Measurements from ENCODE around the gene KRT24. TPM values are rescaled to one million over a fixed set of nuclear protein-coding genes. Genes with fewer than 3 reads are reported as not detected.

Gene KRT24
- total RNA-seq, 2 donors from 2014 or later, result not detected

DNA sequence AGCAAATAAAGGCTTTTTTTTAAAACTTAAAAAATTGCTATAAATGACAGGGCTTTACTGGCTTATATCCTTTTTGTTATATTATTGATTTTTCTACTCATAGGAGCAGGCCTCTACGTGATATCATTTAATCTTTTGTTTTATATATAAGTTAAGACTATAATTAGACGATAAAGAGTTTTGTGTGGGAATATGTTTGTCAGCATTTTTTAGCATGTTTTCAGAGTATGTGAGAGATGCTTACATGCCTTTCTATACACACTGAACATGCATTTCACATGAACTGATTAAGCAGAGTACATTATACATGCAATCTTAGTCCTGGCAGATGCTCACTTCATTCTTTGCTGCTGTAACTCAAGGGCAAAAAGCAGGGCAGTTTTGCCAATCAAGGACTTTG, 30.9 kb downstream of the KRT24 start:
- Histone ChIP-seq H3K27me3 (replicated peaks; ENCODE audit: insufficient read depth) (no peaks in the 10 kb centered on the region), H3K4me1 (replicated peaks) (no peaks in the 10 kb centered on the region), H3K27ac (no peak overlapping the region), H3K36me3 (no peaks in the 10 kb centered on the region), H3K9me3 (no peaks in the 10 kb centered on the region), H3K4me3 (no peak overlapping the region)
- TF ChIP-seq, protein P1, sequence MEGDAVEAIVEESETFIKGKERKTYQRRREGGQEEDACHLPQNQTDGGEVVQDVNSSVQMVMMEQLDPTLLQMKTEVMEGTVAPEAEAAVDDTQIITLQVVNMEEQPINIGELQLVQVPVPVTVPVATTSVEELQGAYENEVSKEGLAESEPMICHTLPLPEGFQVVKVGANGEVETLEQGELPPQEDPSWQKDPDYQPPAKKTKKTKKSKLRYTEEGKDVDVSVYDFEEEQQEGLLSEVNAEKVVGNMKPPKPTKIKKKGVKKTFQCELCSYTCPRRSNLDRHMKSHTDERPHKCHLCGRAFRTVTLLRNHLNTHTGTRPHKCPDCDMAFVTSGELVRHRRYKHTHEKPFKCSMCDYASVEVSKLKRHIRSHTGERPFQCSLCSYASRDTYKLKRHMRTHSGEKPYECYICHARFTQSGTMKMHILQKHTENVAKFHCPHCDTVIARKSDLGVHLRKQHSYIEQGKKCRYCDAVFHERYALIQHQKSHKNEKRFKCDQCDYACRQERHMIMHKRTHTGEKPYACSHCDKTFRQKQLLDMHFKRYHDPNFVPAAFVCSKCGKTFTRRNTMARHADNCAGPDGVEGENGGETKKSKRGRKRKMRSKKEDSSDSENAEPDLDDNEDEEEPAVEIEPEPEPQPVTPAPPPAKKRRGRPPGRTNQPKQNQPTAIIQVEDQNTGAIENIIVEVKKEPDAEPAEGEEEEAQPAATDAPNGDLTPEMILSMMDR (IDR thresholded peaks at IDR 0.05), result no peak
- TF ChIP-seq POLR2A (IDR thresholded peaks at IDR 0.05) (no peak), POLR2AphosphoS5 (IDR thresholded peaks at IDR 0.05) (no peak)
- no peak for DNase-seq (ENCODE audit: low spot score)
- 82% methylated on average over 2 of the region's 2 CpGs for whole genome bisulfite sequencing
- intact Hi-C loops (cut with DNase I), result no loop called here

DNA sequence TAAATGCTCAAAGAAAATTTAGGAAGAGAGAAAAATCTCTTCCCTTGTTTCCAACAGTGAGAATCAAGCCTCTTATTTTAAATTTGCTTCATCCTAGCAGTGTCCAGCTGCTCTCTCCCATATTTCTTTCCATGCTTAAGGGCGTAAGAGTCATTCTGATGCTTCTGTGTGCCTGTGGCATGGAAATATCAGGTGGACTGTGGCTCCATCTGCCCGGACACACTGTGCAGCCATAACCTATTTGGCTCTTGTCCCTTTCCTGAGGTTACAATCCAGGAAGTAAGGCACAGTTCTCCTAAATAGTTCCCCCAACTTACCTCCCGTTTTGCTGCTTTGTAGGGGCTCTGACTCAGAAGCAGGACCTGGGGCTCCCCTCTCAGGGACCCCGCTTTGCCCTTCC, 32.3 kb downstream of the KRT24 start:
- Histone ChIP-seq H3K27ac (no peak overlapping the region), H3K4me1 (replicated peaks) (no peaks in the 10 kb centered on the region), H3K4me3 (no peak overlapping the region), H3K9me3 (no peaks in the 10 kb centered on the region), H3K36me3 (no peaks in the 10 kb centered on the region), H3K27me3 (replicated peaks; ENCODE audit: insufficient read depth) (no peaks in the 10 kb centered on the region)
- DNase-seq (ENCODE audit: low spot score), result no peak
- intact Hi-C loops (cut with DNase I), result no loop called here
- 61% methylated on average over 4 of the region's 4 CpGs for WGBS
- TF ChIP-seq POLR2AphosphoS5 (IDR thresholded peaks at IDR 0.05) (no peak), POLR2A (IDR thresholded peaks at IDR 0.05) (no peak)
- TF ChIP-seq, protein P1 (IDR thresholded peaks at IDR 0.05), result no peak

DNA sequence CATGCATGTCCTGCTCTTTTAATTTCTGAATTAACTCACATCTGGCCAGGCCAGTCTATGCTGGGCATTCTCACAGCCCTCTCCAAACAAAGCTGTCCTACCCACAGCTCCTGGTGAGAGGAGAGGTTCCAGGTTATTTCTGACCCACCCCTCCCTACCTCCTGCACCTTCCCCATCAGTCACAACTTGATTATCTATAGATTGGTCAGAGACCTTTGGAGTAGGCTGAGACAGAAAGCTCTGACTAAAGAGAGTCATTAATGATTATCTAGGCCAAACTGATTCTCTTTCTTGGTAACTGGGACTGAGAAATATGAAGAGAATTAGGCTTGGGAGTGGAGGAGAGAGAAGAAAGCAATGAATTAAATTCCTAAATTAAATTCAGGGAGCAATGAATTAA, 37.2 kb downstream of the KRT24 start:
- no peaks in the 10 kb centered on the region for H3K27me3 ChIP-seq (replicated peaks; ENCODE audit: insufficient read depth)
- no peak overlapping the region for H3K27ac ChIP-seq
- DNase-seq (ENCODE audit: low spot score), result no peak
- no peaks in the 10 kb centered on the region for H3K4me1 ChIP-seq (replicated peaks)
- no peaks in the 10 kb centered on the region for H3K36me3 ChIP-seq
- H3K4me3 ChIP-seq, result no peak overlapping the region
- TF ChIP-seq, protein P1 (IDR thresholded peaks at IDR 0.05), result no peak
- no peak for TF ChIP-seq POLR2AphosphoS5 (IDR thresholded peaks at IDR 0.05)
- no peak for TF ChIP-seq POLR2A (IDR thresholded peaks at IDR 0.05)
- no peaks in the 10 kb centered on the region for H3K9me3 ChIP-seq
- intact Hi-C loops (cut with DNase I), result no loop called here

DNA sequence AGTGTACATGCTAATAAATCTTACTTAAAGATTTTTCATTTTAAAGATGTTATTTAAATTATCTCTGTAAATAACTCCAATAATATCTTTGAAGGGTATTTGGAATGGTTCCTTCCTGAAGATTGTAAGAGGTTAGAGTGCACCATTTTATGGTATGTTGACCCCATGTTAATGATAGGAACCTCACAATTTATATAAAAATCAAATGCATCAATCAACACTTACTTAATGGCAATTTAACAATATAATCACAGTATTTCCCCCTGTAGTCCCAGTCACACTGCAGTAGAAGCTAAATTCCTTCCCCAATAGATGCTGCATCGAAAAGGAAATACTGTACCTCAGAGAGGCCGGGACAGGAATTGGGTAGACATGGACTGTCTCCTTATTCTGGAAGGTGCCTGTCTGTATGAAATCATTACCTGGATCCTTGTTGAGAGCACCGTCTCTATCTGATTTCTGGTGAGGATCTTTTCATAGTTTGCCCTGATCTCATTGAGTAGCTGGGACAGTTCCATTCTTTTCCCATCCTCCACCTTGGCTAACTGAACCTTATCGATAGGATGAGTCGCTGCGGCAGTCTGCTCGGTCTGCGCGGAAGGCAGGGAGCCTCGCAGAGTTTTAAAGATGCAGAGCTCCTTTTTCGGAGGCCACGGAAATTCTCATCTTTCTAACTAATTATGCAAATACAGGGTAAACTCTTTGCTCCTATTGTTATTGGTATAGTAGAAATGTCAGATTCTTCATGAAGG, 38.8 kb downstream of the KRT24 start, which contains the start of gene KRT222:
KRT222 (minus strand) TSS at position 596 of the 752 bp plus-strand sequence; CDS start at position 518, 78 bp downstream.
- no peak for DNase-seq (ENCODE audit: low spot score)
- H3K27me3 ChIP-seq (replicated peaks; ENCODE audit: insufficient read depth), result no peaks in the 10 kb centered on the region
- H3K4me1 ChIP-seq (replicated peaks), result no peaks in the 10 kb centered on the region
- peak within 1 kb of the TSS in 1 of 2 donors; percentile 11 for H3K4me3 ChIP-seq
- no peaks in the 10 kb centered on the region for H3K9me3 ChIP-seq
- intact Hi-C loops (cut with DNase I), result no loop called here
- H3K36me3 ChIP-seq, result no peaks in the 10 kb centered on the region
- H3K27ac ChIP-seq, result no peak within 1 kb of the TSS
- TF ChIP-seq POLR2AphosphoS5 (IDR thresholded peaks at IDR 0.05) (no peak), POLR2A (IDR thresholded peaks at IDR 0.05) (no peak)
- TF ChIP-seq, protein P1 (IDR thresholded peaks at IDR 0.05), result no peak
- 4% methylated on average over 12 of the region's 12 CpGs for WGBS

DNA sequence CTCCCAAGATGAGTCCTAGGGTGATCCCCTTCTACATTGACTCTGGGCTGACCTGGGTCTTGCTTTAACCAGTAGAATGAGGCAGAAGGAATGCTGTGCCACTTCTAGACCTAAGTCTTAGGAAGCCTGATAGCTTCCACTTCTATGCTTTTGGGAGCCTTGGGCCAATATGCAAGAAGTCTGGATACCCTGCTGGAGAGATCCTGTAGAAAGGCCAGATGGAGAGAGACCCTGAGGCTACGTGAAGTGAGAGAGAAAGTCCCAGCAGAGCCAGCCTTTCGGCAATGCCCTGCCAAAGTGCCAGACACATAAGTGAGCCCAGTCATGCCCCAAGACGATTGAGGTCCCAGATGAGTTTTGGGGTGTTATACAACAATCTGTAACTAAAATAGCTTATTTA, 40.3 kb downstream of the KRT24 start:
- no peaks in the 10 kb centered on the region for H3K27me3 ChIP-seq (replicated peaks; ENCODE audit: insufficient read depth)
- no peaks in the 10 kb centered on the region for H3K4me1 ChIP-seq (replicated peaks)
- WGBS, result 49% methylated on average over 3 of the region's 3 CpGs
- H3K4me3 ChIP-seq, result no peak overlapping the region
- no peaks in the 10 kb centered on the region for H3K9me3 ChIP-seq
- intact Hi-C loops (cut with DNase I), result no loop called here
- DNase-seq (ENCODE audit: low spot score), result no peak
- H3K27ac ChIP-seq, result no peak overlapping the region
- TF ChIP-seq, protein P1 (IDR thresholded peaks at IDR 0.05), result no peak
- TF ChIP-seq POLR2A (IDR thresholded peaks at IDR 0.05) (no peak), POLR2AphosphoS5 (IDR thresholded peaks at IDR 0.05) (no peak)
- H3K36me3 ChIP-seq, result no peaks in the 10 kb centered on the region

All from prostate gland (tissue), 2 donors.